Right atrium auricular region (tissue), 2 donors: Measurements from ENCODE around the gene CTDP1. TPM values are rescaled to one million over a fixed set of nuclear protein-coding genes. Genes with fewer than 3 reads are reported as not detected.

Experiments used
- DNase-seq: peaks from one replicate; pipeline ENCODE4 v3.0.0-alpha.2; 2019; ENCODE audit warnings: low spot score
- H3K27ac ChIP-seq, 2 donors: fragments of 200-600 bp; sonication (generic); 1 replicate in 1 of 2; 2 replicates in 1 of 2; pipeline ENCODE4 v1.5.1; 2016 to 2019
- H3K27me3 ChIP-seq, 2 donors: fragments of 200-600 bp; sonication (generic); one replicate each; pipeline versions ENCODE4 v1.5.1 to v1.6.0; 2017 to 2019
- H3K36me3 ChIP-seq: fragments of 200-600 bp; sonication (generic); one replicate; pipeline ENCODE4 v1.5.1; 2016
- H3K4me1 ChIP-seq, 2 donors: fragments of 200-600 bp; sonication (generic); one replicate each; pipeline versions ENCODE4 v1.5.1 to v1.6.0; 2017 to 2019
- H3K4me3 ChIP-seq, 2 donors: fragments of 200-600 bp; sonication (generic); 1 replicate in 1 of 2; 2 replicates in 1 of 2; pipeline ENCODE4 v1.5.1; 2017 to 2019; ENCODE audit warnings: mild to moderate bottlenecking in 1 of 2, moderate library complexity in 1 of 2
- H3K9me3 ChIP-seq, 2 donors: fragments of 200-600 bp; sonication (generic); one replicate each; pipeline ENCODE4 v1.5.1; 2019
- CTCF ChIP-seq, 2 donors: fragments of 200-600 bp; sonication (generic); IDR thresholded peaks; one replicate each; pipeline ENCODE4 v1.5.1; 2019; ENCODE audit warnings: antibody characterized with exemption in 2 of 2
- total RNA-seq, 2 donors: library from RNA; depleted of rRNA; stranded (reverse); fragments of >200 nt; gene quantifications; one replicate each; pipeline ENCODE4 v1.1.0, GENCODE V29; 2016

CTDP1 gene
- total RNA-seq, 2 donors from 2014 or later = 6.3 to 9.2 TPM

- H3K4me1 ChIP-seq = peaks cover 0 to 9% of the 10 kb centered on the region in 2 donors
- H3K9me3 ChIP-seq = no peaks in the 10 kb centered on the region
- no peak for TF ChIP-seq CTCF (IDR thresholded peaks at IDR 0.05)
- H3K4me3 ChIP-seq = no peak overlapping the region
- peaks cover 8 to 26% of the 10 kb centered on the region in 2 donors for H3K27me3 ChIP-seq
- no peak overlapping the region for H3K27ac ChIP-seq
- DNase-seq = no peak
- no peaks in the 10 kb centered on the region for H3K36me3 ChIP-seq
Observed at GRCh38 chr18:79786786-79787526, 107.4 kb downstream of the CTDP1 start.

GRCh38 chr18:79787527-79787864 is 107.9 kb downstream of the CTDP1 start:
- peaks cover 0 to 9% of the 10 kb centered on the region in 2 donors for H3K4me1 ChIP-seq
- H3K27ac ChIP-seq = no peak overlapping the region
- no peak overlapping the region for H3K4me3 ChIP-seq
- no peak for TF ChIP-seq CTCF (IDR thresholded peaks at IDR 0.05)
- H3K27me3 ChIP-seq = peaks cover 8 to 26% of the 10 kb centered on the region in 2 donors
- no peak for DNase-seq
- no peaks in the 10 kb centered on the region for H3K9me3 ChIP-seq
- no peaks in the 10 kb centered on the region for H3K36me3 ChIP-seq

DNA sequence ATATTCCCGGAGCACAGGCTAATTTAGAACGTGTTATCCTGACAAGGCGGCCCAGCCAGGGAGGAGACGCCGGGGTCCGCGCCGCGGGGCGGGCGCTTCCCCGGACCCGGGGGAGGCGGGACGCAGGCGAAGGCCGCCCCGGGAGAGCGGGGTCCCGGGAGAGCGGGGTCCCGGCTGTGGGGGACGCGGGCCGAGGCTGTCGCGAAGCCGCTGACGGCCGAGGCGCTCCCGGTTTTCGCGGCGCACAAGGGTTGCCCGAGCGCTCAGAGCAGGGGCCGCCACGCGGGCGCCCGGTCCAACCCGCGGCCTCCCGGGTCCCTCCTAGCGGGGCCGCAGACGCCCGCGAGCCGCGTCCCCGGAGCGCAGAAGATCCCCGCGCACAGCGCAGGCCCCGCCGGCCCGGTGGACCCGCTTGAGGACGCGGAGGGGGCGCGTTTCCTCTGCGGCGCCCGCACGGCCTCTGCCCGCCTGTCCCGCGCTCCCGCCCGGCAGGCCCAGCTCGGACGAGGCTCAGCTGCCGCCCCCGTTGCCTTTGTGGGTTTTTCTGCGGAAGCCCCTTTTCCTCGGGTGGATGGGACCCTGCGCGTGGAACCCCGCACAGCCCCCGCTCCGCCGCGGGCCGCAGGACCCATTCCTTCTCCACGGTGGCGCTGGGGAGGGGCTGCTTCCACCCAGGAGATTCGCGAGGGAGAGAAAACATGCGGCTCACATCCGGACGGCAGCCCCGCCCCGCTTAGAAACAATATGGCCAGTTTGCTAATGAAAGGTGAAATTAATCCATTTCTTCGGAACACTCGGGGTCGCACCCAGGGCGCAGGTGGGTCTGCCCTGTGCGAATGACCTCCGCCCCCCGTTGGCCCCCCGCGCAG is 108.5 kb downstream of the CTDP1 start:
- Histone ChIP-seq H3K4me1 (peaks cover 0 to 9% of the 10 kb centered on the region in 2 donors), H3K27me3 (peaks cover 8 to 26% of the 10 kb centered on the region in 2 donors), H3K4me3 (peak overlapping the region in 1 of 2 donors; percentile 35), H3K27ac (no peak overlapping the region), H3K36me3 (no peaks in the 10 kb centered on the region), H3K9me3 (no peaks in the 10 kb centered on the region)
- no peak for TF ChIP-seq CTCF (IDR thresholded peaks at IDR 0.05)
- DNase-seq = no peak

DNA sequence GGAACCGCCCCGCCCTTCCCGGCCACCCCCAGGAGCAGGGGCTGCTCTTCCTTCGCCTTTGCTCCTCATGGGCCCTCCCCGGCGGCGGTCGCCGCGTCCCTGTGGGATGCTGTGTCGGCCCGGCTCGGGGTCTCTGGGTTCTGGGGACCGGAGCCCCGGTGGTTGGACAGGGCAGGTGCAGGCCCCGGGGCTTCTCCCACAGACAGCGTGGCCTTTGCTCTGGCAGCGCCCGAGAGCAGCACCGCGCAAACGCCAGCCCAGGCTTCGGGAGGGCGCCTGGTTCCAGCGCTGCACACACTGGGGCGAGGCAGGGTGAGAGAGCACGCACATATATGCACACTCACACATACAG is 109.1 kb downstream of the CTDP1 start:
- no peak for TF ChIP-seq CTCF (IDR thresholded peaks at IDR 0.05)
- Histone ChIP-seq H3K4me1 (peaks cover 0 to 9% of the 10 kb centered on the region in 2 donors), H3K27me3 (peaks cover 8 to 26% of the 10 kb centered on the region in 2 donors), H3K4me3 (no peak overlapping the region), H3K36me3 (no peaks in the 10 kb centered on the region), H3K27ac (no peak overlapping the region), H3K9me3 (no peaks in the 10 kb centered on the region)
- DNase-seq = no peak

GRCh38 chr18:79789091-79789891 is 109.7 kb downstream of the CTDP1 start:
- Histone ChIP-seq H3K4me1 (peaks cover 0 to 9% of the 10 kb centered on the region in 2 donors), H3K36me3 (no peaks in the 10 kb centered on the region), H3K27ac (no peak overlapping the region), H3K27me3 (peaks cover 8 to 26% of the 10 kb centered on the region in 2 donors), H3K4me3 (no peak overlapping the region), H3K9me3 (no peaks in the 10 kb centered on the region)
- no peak for TF ChIP-seq CTCF (IDR thresholded peaks at IDR 0.05)
- DNase-seq = no peak
